Testis (tissue), 2 donors: ENCODE measurements around the gene ZHX3.

Source experiments
- POLR2A ChIP-seq: fragments of 450-650 bp; IDR thresholded peaks from one replicate; pipeline ENCODE4 v1.6.1; 2017; ENCODE audit warnings: antibody characterized with exemption, mild to moderate bottlenecking, moderate library complexity
- TF ChIP-seq, protein P1 (sequence below), 3 experiments: fragments of 450-650 bp in 2 of 3; fragments of 200-600 bp in 1 of 3; sonication (generic) in 1 of 3; IDR thresholded peaks; one replicate each; pipeline ENCODE4 v1.5.1; 2016 to 2019; ENCODE audit warnings: antibody characterized with exemption in 3 of 3, mild to moderate bottlenecking in 2 of 3, moderate library complexity in 1 of 3

DNA sequence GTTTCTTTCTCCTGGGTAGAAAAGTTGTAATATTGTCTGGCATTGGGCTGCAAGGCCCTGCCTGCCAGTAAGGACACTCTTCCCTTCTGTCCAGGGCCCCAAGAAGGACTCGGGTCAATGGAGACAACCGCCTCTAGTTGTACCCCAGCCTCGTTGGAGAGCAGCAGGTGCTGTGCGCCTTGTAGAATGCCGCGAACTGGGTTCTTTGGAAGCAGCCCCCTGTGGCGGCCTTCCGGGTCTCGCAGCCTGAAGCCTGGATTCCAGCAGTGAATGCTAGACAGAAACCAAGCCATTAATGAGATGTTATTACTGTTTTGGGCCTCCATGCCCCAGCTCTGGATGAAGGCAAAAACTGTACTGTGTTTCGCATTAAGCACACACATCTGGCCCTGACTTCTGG, 143.2 kb downstream of the ZHX3 start:
- TF ChIP-seq, protein P1, sequence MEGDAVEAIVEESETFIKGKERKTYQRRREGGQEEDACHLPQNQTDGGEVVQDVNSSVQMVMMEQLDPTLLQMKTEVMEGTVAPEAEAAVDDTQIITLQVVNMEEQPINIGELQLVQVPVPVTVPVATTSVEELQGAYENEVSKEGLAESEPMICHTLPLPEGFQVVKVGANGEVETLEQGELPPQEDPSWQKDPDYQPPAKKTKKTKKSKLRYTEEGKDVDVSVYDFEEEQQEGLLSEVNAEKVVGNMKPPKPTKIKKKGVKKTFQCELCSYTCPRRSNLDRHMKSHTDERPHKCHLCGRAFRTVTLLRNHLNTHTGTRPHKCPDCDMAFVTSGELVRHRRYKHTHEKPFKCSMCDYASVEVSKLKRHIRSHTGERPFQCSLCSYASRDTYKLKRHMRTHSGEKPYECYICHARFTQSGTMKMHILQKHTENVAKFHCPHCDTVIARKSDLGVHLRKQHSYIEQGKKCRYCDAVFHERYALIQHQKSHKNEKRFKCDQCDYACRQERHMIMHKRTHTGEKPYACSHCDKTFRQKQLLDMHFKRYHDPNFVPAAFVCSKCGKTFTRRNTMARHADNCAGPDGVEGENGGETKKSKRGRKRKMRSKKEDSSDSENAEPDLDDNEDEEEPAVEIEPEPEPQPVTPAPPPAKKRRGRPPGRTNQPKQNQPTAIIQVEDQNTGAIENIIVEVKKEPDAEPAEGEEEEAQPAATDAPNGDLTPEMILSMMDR (IDR thresholded peaks at IDR 0.05) = no peak
- no peak for TF ChIP-seq POLR2A
